Heart left ventricle (tissue), 16 donors: Measurements from ENCODE around the gene MYO1E. TPM values are rescaled to one million over a fixed set of nuclear protein-coding genes. Genes with fewer than 3 reads are reported as not detected.

Experiments used
- ATAC-seq, 4 donors: fragments of 200-7000 bp; cut with Tn5 transposase; one replicate each; pipeline ENCODE4 v1.9.1; 2020 to 2022; ENCODE audit warnings: moderate library complexity in 4 of 4, mild to moderate bottlenecking in 3 of 4, moderate number of reproducible peaks in 1 of 4
- DNase-seq, 5 donors: peaks; one replicate each; pipeline ENCODE4 v3.0.0-alpha.2; 2020
- H3K27ac ChIP-seq, 12 donors: fragments of 200-600 bp; sonication (generic) in 4 of 12; one replicate each; pipeline versions ENCODE4 v1.5.0 to v1.8.0; 2016 to 2022; ENCODE audit warnings: mild to moderate bottlenecking in 2 of 12
- H3K27me3 ChIP-seq, 9 donors: fragments of 200-600 bp; sonication (generic) in 2 of 9; one replicate each; pipeline versions ENCODE4 v1.5.1 to v1.8.0; 2016 to 2022; ENCODE audit warnings: mild to moderate bottlenecking in 3 of 9
- H3K36me3 ChIP-seq, 9 donors: fragments of 200-600 bp; sonication (generic) in 2 of 9; one replicate each; pipeline versions ENCODE4 v1.5.0 to v1.8.0; 2018 to 2022; ENCODE audit warnings: mild to moderate bottlenecking in 2 of 9
- H3K4me1 ChIP-seq, 12 donors: fragments of 200-600 bp; sonication (generic) in 4 of 12; one replicate each; pipeline versions ENCODE4 v1.5.0 to v1.8.0; 2016 to 2022; ENCODE audit warnings: mild to moderate bottlenecking in 3 of 12
- H3K4me3 ChIP-seq, 12 donors: fragments of 200-600 bp; sonication (generic) in 4 of 12; one replicate each; pipeline versions ENCODE4 v1.5.0 to v1.8.0; 2017 to 2022; ENCODE audit warnings: mild to moderate bottlenecking in 9 of 12, moderate library complexity in 4 of 12
- H3K9me3 ChIP-seq, 12 donors: fragments of 200-600 bp; sonication (generic) in 4 of 12; one replicate each; pipeline versions ENCODE4 v1.5.0 to v1.8.0; 2016 to 2022; ENCODE audit warnings: mild to moderate bottlenecking in 1 of 12
- POLR2A ChIP-seq, 2 donors: fragments of 450-650 bp; IDR thresholded peaks; one replicate each; pipeline ENCODE4 v1.6.1; 2017; ENCODE audit warnings: antibody characterized with exemption in 2 of 2, mild to moderate bottlenecking in 2 of 2, moderate library complexity in 2 of 2
- WGBS, 4 donors: extraction: QIAGEN DNeasy Blood & Tissue Kit in 2 of 4; methylation state at CpG; one replicate each; pipeline versions ENCODE4 v1.1.5 to v1.1.7; 2013 to 2018; 5-methylcytosine and 5-hydroxymethylcytosine counted together
- intact Hi-C, 10 donors: fragments of 100-400 bp; cut with DNase I; formaldehyde crosslinking; loops; one replicate each; pipeline versions ENCODE4 v1.11.1 to v1.14.2; 2022
- polyA plus RNA-seq, 2 donors: library from polyadenylated mRNA; stranded (reverse); fragments of 200-250 nt; gene quantifications; one replicate each; pipeline ENCODE4 v1.2.3, GENCODE V29; 2013
- total RNA-seq, 9 donors: library from RNA; depleted of rRNA in 2 of 9; stranded (reverse); fragments of >200 nt in 2 of 9; fragmentation: NEBNext Ultra II Directional in 3 of 9; extraction: Animal tissue kit (Norgen Biotek cat#: 25700) in 3 of 9; gene quantifications; one replicate each; pipeline versions ENCODE4 v1.1.0 to v1.2.4, GENCODE V29; 2016 to 2023
- TF ChIP-seq, protein P1 (sequence below), 12 donors: fragments of 200-600 bp; sonication (generic) in 4 of 12; IDR thresholded peaks; one replicate each; pipeline versions ENCODE4 v1.5.0 to v1.8.0; 2018 to 2022; ENCODE audit warnings: antibody characterized with exemption in 12 of 12, mild to moderate bottlenecking in 5 of 12
- donor health status: ischemic (EF 13 %, LVEDD 7.1; RV severe dilation, severe dysfunction).
- donor health status: healthy with polysubstance abuse.
- donor health status: DM: no; HTN: yes; CAD: no.
- donor health status: DM: no; HTN: no; CAD: no.
- donor health status: ischemic (EF 25% LVEDD 6.9; RV normal size, moderate dysfunction).
- donor health status: ischemic (EF 25% LVEDD 5.7; RV mildly dilated, moderate dysfunction).
- donor health status: healthy.
- donor health status: DM: yes; HTN: yes; CAD: no.
- donor health status: ischemic (EF 35%, LVEDD 5.7; RV mildly dilated, moderate dysfunction).
- donor health status: nonischemic (EF 11% LVEDD 7.7; RV severe dilation, severe dysfunction).
- donor health status: DM: yes; HTN: yes; CAD: no.
- donor health status: PGD.
- donor health status: ischemic (EF 29% LVEDD 5.4; RV normal size, mild dysfunction).
- donor health status: nonischemic (EF 23%, LVEDD 6.1; RV moderate dilation, normal function).

Gene MYO1E
- total and polyA plus RNA-seq, 11 donors, result 8.5 to 98.6 (median 25.2) TPM

DNA sequence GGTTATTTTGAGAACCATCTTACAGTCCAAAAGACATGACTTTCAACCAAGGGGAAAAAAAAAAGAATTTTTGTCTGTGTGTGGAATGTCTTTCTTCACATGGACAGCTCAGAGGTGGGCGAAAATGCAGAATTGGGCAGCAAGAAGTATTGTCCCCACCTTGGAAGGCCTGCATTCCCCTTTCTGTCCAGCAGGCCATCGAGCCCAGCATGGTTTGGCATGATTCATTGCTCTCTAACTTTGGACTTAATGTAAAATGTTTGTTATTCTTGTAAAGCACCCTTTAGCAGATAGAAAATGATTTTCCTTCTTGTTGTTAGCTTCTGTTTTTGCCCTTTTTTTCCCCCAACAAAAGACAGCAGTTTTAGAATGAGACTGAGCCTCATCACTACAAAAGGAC, 12.4 kb downstream of the MYO1E start:
- WGBS, 4 donors, result 93 to 98% (median 95%) methylated on average over 2 of the region's 2 CpGs
- peaks cover 0 to 4% (median 0%) of the 10 kb centered on the region in 9 donors for H3K36me3 ChIP-seq
- H3K27me3 ChIP-seq, result no peaks in the 10 kb centered on the region
- ATAC-seq (no peak), DNase-seq (no peak)
- no peak overlapping the region for H3K4me3 ChIP-seq
- no peak overlapping the region for H3K27ac ChIP-seq
- no peaks in the 10 kb centered on the region for H3K9me3 ChIP-seq
- H3K4me1 ChIP-seq, result peaks cover 0 to 13% (median 1%) of the 10 kb centered on the region in 12 donors
- no peak for TF ChIP-seq POLR2A (IDR thresholded peaks at IDR 0.05)
- TF ChIP-seq, protein P1, sequence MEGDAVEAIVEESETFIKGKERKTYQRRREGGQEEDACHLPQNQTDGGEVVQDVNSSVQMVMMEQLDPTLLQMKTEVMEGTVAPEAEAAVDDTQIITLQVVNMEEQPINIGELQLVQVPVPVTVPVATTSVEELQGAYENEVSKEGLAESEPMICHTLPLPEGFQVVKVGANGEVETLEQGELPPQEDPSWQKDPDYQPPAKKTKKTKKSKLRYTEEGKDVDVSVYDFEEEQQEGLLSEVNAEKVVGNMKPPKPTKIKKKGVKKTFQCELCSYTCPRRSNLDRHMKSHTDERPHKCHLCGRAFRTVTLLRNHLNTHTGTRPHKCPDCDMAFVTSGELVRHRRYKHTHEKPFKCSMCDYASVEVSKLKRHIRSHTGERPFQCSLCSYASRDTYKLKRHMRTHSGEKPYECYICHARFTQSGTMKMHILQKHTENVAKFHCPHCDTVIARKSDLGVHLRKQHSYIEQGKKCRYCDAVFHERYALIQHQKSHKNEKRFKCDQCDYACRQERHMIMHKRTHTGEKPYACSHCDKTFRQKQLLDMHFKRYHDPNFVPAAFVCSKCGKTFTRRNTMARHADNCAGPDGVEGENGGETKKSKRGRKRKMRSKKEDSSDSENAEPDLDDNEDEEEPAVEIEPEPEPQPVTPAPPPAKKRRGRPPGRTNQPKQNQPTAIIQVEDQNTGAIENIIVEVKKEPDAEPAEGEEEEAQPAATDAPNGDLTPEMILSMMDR (IDR thresholded peaks at IDR 0.05), result peak in 2 of 12 donors; percentile 12 to 19
- intact Hi-C loops, result no loop called here

DNA sequence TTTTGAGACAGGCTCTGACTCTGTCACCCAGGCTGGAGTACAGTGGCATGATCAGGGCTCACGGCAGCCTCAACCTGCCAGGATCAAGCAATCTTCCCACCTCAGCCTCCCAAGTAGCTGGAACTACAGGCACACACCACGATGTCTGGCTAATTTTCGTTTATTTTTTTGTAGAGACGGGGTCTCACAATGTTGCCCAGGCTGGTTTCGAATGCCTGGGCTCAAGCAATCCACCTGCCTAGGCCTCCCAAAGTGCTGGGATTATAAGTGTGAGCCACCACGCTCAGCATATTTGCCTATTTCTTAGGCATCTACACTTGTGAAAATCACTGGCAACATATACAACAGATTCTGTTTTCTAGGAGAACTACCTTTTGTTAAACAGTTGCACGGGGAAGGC, 16.9 kb downstream of the MYO1E start:
- H3K9me3 ChIP-seq, result no peaks in the 10 kb centered on the region
- no peaks in the 10 kb centered on the region for H3K27me3 ChIP-seq
- peaks cover 0 to 45% (median 14%) of the 10 kb centered on the region in 12 donors for H3K4me1 ChIP-seq
- H3K4me3 ChIP-seq, result no peak overlapping the region
- no peak for DNase-seq
- H3K27ac ChIP-seq, result no peak overlapping the region
- TF ChIP-seq, protein P1 (IDR thresholded peaks at IDR 0.05), result no peak
- TF ChIP-seq POLR2A (IDR thresholded peaks at IDR 0.05), result no peak
- peaks cover 0 to 4% (median 0%) of the 10 kb centered on the region in 9 donors for H3K36me3 ChIP-seq
- intact Hi-C loops, result loop anchor here in 2 of 10 donors (10.0 kb wide), 2 partner anchors 61 to 71 kb away; no protein-coding TSS in a partner anchor
- 91 to 96% (median 93%) methylated on average over 7 of the region's 7 CpGs for WGBS, 4 donors
- no peak for ATAC-seq

DNA sequence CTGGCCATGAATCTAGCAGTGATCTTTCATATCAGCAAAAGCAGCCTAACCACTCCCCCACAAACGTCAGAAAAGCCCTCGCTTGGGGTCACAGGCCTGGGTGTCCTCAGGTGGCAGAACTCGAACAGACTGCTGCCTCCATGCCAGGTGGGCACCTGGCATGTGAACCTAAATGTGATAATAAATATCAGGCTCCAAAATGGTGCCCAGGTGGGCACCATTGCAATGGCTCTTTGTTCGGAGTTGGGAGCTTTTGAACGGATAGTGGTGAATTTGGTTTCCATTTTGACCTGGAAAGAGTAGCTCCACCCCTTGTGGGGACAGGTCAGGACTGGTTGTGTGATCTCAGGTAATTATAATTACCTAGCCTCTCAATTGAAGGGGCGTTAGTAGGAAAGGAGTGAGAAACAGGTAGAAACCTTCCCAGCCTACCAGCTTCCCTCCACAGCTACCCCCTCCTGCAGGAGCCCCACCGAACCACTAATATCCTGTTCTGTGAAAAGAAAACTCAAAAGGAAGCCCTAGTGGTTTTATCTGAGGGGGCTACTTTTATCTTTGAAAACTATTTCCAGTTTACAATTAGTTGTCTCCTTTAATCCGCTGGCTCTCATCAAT, 18.1 kb downstream of the MYO1E start:
- TF ChIP-seq POLR2A (IDR thresholded peaks at IDR 0.05), result no peak
- TF ChIP-seq, protein P1 (IDR thresholded peaks at IDR 0.05), result no peak
- no peaks in the 10 kb centered on the region for H3K27me3 ChIP-seq
- H3K36me3 ChIP-seq, result peaks cover 0 to 4% (median 0%) of the 10 kb centered on the region in 9 donors
- no peak overlapping the region for H3K4me3 ChIP-seq
- no peaks in the 10 kb centered on the region for H3K9me3 ChIP-seq
- peak overlapping the region in 1 of 12 donors; percentile 37 for H3K27ac ChIP-seq
- intact Hi-C loops, result loop anchor here in 5 of 10 donors (5.0 to 10.0 kb wide), 4 partner anchors 57 to 70 kb away; no protein-coding TSS in a partner anchor
- peaks cover 0 to 51% (median 23%) of the 10 kb centered on the region in 12 donors for H3K4me1 ChIP-seq
- WGBS, 4 donors, result 70 to 81% (median 72%) methylated on average over 8 of the region's 8 CpGs
- DNase-seq (no peak), ATAC-seq (no peak)

DNA sequence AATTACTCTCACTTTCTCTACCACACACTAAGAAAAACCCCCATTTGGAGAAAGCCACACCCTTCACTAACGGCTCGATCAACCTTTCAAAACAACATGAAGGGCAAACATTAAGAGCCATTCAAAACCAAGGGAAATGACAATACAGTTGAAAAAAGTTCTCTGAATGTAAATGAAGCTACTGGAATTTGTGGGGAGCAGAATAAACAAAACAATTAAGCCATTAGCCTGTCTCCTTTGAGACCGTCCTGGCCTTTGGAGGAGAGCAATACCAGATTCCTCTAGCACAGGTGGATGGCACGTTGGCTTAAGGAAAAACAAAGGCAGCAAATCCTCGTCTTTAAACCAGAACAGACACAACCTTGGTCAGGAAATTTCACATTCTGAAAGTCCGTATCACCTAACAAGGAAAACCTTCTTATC, 18.7 kb downstream of the MYO1E start:
- Histone ChIP-seq H3K9me3 (no peaks in the 10 kb centered on the region), H3K27ac (peak overlapping the region in 1 of 12 donors; percentile 37), H3K36me3 (peaks cover 0 to 4% (median 0%) of the 10 kb centered on the region in 9 donors), H3K27me3 (no peaks in the 10 kb centered on the region), H3K4me3 (no peak overlapping the region), H3K4me1 (peaks cover 0 to 57% (median 25%) of the 10 kb centered on the region in 12 donors)
- no peak for DNase-seq
- intact Hi-C loops, result loop anchor here in 5 of 10 donors (5.0 to 10.0 kb wide), 4 partner anchors 57 to 69 kb away; no protein-coding TSS in a partner anchor
- no peak for TF ChIP-seq POLR2A (IDR thresholded peaks at IDR 0.05)
- TF ChIP-seq, protein P1 (IDR thresholded peaks at IDR 0.05), result no peak
- whole genome bisulfite sequencing, 4 donors, result 63 to 72% (median 68%) methylated on average over 6 of the region's 6 CpGs
- no peak for ATAC-seq
